ENCODE data around the gene SYNPR.

Gene SYNPR

DNA sequence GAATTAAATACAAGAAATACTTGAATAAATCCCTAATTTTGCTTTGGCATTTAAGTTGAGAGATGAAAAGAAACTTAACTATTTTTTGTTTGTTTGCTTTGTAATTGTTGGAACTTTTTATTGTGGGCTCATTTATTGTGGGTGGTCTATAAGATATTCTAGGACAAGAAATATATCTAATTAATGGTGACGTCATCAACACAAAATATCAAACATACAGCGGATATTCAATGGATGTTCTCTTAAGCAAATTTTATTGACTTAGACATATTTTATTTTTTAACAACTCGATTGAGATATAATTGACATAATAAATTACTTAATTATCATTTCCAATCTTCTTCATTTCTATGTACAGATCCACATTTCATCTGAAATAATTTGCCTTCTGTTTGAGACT lies 30.0 kb downstream of the SYNPR start:
- no peak for DNase-seq

DNA sequence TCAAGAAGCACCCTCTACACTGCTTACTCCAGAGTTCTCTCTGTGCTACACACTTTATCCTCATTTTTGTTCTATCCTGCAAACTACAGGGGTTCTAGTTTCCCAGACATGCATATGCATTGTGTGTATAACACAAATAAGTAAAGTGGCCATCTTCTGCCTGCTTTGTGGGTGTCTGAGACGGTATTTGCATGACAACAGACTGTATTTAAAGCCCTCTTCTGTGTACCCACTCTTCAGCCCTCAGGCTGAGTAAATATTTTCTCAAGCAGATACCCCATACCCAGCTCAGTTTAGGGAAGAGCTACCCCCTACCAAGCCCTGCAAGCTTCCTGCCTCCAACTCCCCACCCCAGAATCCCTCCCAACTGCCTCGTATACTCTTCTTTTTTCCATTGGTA lies 31.7 kb downstream of the SYNPR start:
- no peak for DNase-seq

DNA sequence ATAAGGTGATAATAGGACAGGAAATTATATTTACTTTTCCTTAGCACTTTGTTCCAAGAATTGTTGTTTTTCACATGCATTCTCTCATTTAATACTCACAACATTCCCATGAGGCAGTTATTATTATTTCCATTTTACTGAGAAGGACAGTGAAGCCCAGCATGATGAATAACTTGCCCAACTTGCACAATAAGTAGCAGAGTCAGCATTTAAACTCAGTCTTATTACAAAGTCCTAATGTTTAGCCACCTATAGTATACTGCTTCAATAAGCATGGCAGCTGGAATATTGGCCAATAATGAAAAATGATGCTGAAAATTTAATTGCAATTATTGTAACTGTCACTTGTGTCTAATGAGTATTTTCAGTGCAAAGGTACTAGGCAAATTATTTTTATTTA lies 45.7 kb downstream of the SYNPR start:
- no peak for DNase-seq

DNA sequence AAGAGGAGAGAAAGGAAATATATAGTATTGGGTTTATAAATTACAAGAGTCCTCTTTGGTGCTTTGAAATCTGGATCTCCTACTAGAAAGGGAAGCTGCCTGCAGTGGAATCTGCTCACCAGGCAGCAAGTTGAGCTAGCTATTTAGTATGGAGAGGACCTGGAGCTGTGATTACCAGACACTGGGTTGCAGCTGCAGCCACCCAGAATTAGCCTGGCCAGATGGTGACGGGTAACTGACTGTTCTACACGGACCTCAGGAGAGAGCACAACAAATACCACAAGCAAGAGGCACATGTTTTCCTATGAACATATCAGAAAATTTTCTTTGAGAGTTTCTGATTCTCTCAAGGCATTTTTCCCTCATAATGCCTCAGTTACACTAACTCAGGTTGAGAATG lies 46.5 kb downstream of the SYNPR start:
- DNase-seq = no peak

DNA sequence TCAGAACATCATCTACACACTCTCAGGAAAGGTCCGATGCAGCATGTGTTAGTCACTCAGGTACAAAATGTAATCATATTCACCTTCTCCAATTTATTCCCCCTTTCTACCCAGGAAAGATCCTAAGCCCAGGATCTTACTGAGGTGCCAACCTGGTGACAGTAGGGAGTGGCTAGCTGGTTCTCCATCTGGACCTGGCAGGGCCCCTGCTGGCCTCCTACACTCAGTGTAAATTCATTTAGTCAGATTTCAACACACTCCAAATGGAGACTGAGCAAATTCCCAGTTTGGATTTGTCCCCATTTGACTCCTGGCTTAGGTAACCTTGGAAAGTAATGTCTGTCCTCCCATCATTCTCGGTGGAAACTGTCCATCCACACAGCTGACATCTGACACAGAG lies 47.3 kb downstream of the SYNPR start:
- DNase-seq = no peak

DNA sequence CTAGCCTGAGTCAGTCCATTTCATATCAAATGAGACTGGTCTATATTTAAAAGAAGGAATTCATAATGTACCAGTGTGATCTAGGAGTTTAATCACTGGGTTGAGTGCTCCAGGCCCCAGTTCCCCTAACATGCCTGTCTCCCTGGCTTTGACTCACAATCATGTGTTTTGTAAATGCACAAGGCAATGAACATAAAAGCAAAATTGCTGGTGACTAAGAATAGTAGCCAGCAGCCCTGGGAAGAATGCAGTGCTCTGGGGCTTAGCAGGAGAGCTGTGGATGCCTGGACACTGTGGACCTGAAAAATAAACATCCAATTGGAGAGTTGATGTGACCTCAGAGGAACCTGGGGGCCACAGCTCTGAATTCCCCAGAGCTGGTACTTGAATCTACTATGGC lies 50.3 kb downstream of the SYNPR start:
- DNase-seq = no peak

DNA sequence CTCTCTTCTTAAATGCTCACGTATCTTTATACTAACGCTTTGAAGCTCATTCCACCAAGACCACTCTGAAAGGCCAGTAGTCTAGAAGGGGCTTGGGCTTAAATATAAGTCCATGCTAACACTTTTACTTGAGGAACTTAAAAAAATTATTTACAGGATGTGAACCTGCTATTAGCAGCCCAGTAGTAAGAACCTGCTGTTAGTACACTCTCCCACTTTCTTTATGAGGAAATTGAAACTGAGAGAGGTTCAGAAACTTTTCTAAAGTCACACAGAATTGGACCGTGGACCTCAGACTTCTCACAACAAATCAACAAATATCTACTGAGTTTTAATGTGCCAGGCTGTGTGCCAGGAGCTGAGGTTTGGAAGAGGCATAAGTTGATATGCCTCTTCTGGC lies 53.4 kb downstream of the SYNPR start:
- no peak for DNase-seq

DNA sequence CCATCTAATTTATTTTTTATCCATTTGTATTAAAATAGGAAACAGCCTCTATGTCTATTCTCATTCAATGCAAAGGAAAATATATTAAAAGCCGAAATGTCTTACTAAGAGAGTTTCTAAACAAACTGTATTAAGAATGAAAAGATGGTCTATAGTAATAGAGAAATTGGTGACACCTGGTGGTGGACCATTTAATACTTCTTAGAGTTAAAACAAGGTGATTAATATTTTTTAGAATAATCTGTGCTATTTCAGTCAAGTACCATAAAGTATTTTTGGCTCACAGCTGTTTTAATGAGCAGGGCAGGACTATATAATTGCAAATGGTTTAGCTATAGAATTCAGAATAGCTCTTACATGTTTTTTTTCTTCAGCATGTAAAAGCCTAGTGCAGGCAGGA lies 55.7 kb downstream of the SYNPR start:
- no peak for DNase-seq

DNA sequence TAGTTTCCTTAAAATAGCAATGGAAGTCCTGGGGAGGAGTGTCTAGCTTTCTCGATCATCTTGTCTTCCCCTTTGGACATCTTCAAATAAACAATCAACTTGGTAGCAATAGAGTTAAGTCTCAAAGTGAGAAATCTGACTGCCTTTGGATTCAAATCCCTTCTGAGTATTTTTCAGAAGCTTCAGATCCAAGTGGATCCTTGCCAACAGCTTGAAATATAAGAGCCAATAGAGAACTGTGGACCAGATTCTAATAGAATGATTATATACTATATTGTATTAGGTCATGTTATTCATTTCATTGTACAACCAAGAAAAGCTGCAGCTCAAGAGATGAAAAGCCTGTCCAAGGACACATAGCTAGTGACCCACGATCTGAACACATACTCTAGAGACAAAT lies 60.2 kb downstream of the SYNPR start:
- no peak for DNase-seq

DNA sequence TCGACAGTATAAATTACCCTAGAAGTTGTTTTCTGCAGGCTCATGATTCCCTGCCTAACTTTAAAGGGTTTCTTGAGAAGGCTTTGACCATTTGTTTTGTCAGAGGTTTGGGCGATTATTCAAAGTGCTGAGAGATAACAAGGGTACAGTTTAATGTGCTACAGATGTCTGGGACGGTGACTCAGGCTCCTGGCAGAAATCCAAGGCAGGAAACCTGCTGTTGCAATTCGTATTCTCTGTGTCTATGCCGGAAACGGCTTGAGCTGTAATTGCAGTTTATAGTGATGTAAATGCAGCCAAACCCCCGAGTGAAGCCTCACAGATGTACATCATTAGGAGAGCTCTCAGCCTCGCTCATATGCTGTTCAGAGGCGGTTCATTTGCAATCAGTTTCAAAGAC lies 65.6 kb downstream of the SYNPR start:
- DNase-seq = peak; percentile 87

DNA sequence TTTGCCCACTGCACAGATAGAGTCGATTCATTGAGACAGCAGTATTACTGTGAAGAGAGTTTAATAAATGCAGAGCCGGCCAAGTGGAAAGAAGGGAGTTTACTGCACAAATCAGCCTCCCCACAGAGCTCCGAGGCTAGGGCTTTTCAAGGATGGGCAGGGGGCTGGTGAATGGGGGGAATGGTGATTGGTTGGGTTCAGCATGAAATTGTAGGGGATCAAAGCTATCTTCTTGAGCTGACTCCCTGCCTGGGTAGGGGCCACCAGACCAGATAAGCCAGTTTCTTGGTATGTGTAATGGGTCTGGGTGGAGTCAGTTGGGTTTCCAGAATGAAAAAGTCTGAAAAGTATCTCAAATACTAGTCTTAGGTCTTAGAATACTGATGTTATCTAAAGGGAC lies 66.6 kb downstream of the SYNPR start:
- no peak for DNase-seq

DNA sequence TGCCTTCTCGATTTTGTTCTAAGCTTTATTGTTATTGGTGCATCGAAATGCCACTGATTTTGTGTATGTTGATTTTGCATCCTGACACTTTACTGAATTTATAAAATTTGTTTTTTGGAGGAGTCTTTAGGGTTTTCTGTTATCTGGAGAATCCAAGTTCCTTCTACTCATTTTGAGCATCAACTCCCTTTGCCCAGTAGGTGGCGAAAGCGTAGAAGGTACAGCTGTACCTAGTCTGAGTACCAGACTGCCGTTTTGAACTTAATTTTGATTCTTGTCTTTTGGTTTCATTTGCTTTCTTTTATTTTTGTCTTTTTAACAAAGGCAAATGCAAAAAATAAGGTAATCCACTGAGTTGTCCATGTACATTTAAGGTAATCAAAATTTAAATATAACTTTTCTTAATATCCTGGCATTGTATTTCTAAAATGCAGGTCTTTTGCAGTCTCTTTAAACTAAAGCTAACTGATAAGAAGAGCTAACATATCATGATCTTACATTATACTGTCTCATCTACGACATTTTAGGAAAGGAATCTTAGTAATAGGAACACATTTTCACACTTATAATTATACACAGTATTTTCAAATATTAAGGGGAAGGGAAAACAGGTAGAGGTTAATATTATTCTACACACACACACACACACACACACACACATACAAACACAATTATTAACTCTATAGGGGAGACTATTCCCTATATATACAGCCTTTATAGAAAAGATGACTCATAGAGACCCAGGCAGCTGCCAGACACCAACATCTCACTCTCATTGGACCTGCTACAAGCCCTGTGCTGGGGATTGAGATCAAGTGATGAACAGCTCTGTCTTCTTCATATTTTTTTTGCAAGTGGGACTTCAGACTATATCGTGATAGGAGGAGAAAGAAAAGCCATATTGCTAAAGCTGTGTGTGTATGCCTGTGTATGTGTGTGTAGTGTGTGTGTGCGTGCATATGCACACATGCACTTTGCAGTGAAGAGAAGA lies 71.8 kb downstream of the SYNPR start:
- DNase-seq = peak; percentile 54

DNA sequence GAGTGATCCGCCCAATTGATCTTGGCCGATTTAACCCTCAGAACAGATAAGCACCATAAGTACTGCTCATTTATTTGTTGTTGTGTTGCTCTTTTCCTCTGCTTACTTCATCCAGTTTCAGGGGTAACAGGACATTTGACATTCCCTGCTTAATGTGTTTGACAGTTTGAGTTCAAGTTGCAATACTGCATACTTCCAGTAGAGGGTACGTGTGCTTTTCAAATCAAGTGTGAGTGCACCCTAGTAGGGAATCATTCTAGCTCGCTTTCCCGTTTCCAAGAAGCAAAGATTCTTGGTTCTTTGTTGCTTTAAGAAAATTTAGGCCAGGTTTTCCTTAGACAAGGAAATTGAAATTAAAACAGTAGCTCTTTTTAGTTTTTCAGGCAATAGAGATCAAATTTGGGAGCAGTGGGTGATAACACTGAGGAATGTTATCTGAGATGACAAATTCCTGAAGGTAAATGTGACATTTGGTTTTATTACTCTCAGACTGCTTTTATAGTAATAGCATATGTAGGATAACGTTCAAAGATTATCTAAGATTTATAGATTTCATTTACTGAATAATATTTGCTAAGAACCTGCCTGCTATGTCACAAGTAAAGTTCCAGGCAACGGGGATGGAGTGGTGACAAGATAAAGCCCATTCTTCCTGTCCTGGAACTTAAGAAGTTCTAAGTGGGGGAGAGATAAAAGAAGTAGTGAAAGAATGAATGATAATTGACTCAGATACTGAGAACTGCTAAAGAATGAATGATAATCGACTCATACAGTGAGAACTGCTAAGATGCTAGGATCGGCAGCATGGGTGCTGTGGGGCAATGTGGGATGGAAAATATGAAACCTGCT lies 73.3 kb downstream of the SYNPR start:
- peak; percentile 18 for DNase-seq

DNA sequence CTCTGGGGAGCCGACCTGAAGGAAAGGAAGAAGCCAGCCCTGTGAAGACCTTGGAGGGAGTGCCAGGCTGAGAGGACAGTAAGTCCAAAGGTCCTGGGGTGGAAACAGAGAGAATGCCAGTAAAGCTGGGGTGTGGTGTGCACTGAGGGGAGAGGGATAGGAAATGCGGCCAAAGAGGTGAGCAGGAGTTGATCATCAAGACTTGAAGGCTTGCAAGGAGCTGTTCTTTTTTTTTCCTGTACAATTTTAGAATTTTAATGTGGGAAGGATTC lies 73.8 kb downstream of the SYNPR start:
- DNase-seq = no peak

DNA sequence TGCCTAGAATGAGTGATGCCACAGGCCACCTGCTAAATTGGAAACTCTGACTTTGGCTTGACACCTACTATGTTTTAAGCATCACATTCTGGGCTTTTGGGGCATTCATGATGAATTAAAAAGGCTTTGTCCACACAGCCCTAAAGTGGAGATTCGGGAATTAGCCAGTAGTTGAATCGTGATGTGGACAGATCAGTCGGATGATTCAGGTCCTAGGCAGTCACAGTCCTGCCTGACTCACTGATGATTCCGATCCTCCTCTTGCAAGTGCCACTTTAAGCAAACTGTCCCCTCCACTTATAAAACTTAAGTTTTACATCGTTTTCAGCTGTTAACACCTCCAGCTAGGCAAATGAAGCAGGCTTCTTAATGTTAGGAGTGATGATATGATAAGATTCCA lies 75.3 kb downstream of the SYNPR start:
- no peak for DNase-seq

DNA sequence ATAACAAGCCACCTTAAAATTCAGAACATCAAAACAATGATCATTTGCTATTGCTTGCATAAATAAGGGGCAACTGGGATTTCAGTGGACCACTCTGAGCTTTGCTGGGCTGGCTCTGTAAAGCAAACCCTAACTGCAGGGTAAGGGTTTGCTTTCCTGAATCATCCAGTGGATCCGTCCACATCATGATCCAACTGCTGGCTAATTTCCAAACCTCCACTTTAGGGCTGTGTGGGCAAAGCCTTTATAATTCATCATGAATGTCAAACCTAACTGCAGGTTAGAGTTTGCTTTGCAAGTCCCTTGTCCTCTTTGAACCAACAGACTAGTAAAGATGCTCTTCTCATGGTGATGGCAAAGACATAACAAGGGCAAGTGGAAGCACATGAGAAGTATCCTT lies 76.1 kb downstream of the SYNPR start:
- no peak for DNase-seq

DNA sequence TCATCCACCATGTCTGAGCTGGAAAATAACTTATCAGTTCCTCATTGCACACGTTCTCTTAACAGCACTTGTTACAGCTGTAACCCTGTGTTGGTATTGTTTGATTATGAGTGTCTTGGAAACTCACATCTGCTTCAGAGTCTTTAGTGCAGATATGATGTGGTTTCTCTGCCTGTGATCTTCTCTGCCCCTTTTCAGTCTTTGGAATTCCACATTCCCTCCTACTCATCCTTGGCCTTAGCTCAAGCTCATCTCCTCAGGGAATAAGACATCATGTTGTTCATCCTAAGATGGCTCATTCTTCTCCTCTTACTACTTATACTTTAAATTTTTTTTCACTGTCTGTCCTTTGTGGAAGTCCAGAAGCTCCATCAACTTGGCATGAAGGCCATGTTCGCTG lies 77.7 kb downstream of the SYNPR start:
- no peak for DNase-seq

DNA sequence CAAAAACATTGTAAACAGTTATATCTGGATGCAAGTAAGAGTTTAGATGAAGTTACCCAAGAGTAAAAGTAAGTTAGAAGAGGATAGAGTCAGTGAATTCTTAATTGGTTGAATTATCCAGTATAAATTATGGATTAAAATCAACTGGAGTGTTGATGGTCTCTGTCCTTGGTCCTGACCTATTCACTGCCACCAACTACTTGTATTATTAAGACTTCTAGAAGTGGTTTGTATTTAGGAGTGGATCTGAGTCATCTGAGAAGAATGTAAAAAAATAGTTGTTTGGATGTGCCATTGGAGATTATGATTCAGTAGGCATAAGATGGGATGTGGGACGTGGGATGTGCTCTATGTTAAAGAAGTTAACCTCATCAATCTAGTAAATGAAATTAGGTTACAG lies 86.4 kb downstream of the SYNPR start:
- DNase-seq = no peak

DNA sequence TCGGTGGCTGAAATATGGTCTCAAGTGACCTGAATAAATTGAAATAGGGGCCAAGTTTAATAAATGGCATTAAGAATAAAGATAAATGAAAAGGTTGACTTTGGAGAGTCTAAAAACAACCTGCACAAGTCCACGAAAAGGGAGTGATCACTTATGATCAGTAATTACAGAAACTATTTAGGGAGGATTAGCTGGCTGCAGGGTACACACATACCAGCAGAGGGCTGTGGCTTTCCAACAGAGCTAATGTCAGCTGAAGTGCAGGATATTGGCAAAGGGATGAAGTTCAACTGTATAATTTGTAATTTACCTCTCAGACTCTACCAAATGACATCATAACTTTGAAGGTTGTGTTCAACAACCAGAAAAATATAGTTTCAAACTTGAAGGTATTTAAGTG lies 86.8 kb downstream of the SYNPR start:
- DNase-seq = no peak

DNA sequence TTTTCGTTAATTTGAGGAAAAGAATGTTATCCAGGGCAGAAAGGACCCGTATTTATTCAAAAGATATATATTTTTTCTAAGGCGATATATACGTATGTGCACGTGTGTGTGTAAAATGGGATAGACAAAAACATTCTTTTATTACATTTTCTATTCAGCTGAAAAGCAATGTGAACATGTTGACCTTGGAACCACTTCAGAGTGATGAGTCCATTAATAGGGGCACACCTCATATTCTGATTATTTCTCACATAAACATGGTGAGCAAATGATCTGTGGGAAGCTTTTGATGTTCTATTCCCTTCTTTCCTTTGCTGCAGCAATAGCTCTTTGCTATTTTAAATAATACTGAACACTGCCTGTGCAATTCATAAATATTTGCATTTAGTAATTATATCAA lies 87.6 kb downstream of the SYNPR start:
- DNase-seq = no peak

DNA sequence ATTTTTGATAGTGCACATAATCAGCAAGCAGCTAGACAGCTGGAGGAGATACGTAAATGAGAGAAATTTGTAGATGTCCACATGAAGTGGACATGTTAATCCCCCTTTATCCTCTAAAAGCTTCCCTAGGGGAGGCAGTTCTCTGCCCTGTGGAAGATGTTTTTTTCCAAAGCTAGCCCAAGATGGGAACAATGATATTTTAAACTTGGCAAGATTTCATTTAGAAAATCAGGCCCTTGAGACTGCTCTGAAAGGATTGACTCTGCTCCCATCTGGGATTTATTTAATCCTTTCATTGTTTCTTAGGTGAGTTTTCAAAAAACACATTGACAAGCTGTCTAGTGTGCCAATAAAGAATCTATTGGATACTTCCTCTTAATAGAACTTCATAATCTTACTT lies 92.0 kb downstream of the SYNPR start:
- DNase-seq = no peak

DNA sequence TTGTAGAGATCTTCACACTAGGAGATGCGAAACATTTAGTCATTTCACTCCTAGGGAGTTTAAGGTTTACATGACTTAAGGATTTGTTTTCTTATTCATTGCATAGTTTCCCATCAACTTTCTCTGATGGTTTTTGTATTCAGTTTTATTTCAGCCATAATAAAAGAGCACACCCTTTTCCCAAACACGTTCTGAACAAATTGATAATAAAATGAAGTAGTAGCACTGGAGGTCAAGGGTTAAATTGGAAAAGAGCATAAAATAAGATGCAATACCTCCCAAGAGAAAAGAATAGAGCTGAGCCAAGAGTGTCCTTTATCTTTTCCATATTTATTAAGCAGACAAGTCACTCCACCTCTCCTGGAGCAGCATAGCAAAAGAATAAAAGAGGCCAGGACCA lies 104.9 kb downstream of the SYNPR start:
- no peak for DNase-seq

DNA sequence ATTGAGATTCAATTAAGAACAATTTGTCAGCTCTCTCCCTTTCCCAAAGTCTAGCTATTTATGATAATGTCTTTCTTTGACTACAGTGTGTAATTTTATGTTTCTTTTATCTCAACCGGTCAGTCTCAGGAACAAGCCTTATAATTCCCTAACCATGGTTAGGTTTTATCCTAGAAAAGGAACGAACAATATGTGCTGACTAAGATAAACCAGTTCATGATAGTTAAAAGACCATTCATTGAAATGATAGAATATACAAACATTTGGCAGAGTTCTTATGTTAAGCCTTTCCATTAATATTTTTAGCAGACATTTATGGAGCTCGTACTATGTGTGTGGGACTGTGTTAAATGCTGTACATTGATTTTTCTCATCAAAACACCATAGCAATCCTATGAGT lies 106.3 kb downstream of the SYNPR start:
- DNase-seq = no peak

DNA sequence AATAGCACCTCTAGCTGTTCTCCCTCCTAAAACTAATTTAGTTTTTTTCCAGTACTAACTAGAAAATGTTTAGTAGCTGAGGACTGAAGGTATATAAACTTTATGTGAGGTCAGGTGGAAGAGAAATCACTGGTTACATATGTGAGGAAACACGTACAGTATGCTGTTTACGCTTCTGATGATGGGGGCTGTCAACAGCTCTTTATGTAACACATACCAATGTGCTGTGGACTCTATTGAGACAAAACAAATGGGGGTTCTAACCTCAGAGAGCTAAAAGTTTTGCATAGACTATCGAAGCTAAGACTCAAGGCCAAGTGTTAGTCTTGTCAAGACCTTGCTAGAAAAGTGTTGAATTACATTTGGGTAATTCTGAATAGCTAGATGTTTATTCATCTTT lies 107.5 kb downstream of the SYNPR start:
- no peak for DNase-seq

DNA sequence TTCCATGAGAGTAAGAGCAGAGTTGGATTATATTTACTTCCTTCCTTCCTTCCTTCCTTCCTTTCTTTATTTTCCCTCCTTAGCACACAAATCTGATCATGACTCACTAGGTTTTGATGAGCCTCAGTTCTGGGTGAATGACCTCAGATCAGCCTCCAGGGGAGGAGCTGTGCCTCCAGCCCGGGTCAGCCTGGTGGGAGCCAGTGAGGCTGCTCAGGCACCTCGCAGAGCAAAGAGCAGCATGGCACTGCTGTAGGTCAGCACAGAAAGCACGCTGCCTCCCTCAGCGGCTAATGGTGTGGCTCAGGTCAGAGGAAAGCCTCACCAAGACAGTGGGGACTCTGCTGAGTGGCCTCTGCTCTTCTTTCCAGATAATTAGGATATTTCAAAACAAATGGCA lies 108.5 kb downstream of the SYNPR start:
- DNase-seq = no peak
